LoVo (cell line): ENCODE data around the gene CYP26B1.

Source experiments
- DNase-seq: peaks from one replicate; pipeline ENCODE4 v3.0.0-alpha.2; 2016; ENCODE audit warnings: low spot score

The CYP26B1 gene

GRCh38 chr2:72147303-72147971 lies at the start of gene CYP26B1:
Gene CYP26B1 (minus strand): TSS chr2:72147862. CDS start chr2:72147834, 28 bp downstream.
- no peak for DNase-seq

GRCh38 chr2:72193723-72194122 lies 46.1 kb upstream of the CYP26B1 start:
- no peak for DNase-seq

- DNase-seq = no peak
These were observed 43.8 kb upstream of the CYP26B1 start for GRCh38 chr2:72191441-72191840.

- no peak for DNase-seq
These were observed 37.5 kb upstream of the CYP26B1 start for GRCh38 chr2:72185206-72185605.

- DNase-seq = no peak
These were observed 35.8 kb upstream of the CYP26B1 start for GRCh38 chr2:72183466-72183865.

GRCh38 chr2:72183016-72183415 lies 35.4 kb upstream of the CYP26B1 start:
- DNase-seq = peak; percentile 14

- DNase-seq = peak; percentile 24
These were observed 34.9 kb upstream of the CYP26B1 start for GRCh38 chr2:72182547-72182946.

- DNase-seq = no peak
These were observed 34.0 kb upstream of the CYP26B1 start for GRCh38 chr2:72181616-72182015.

- DNase-seq = no peak
These were observed 32.7 kb upstream of the CYP26B1 start for GRCh38 chr2:72180351-72180750.

- DNase-seq = no peak
These were observed 30.9 kb upstream of the CYP26B1 start for GRCh38 chr2:72178551-72178950.

- DNase-seq = no peak
These were observed 28.6 kb upstream of the CYP26B1 start for GRCh38 chr2:72176281-72176680.

- DNase-seq = no peak
These were observed 28.0 kb upstream of the CYP26B1 start for GRCh38 chr2:72175636-72176035.

GRCh38 chr2:72173640-72174321 lies 26.1 kb upstream of the CYP26B1 start:
- no peak for DNase-seq

- no peak for DNase-seq
These were observed 24.8 kb upstream of the CYP26B1 start for GRCh38 chr2:72172478-72172877.

- DNase-seq = no peak
These were observed 18.6 kb upstream of the CYP26B1 start for GRCh38 chr2:72166279-72166678.

GRCh38 chr2:72165792-72166191 lies 18.1 kb upstream of the CYP26B1 start:
- DNase-seq = no peak

- DNase-seq = no peak
These were observed 14.9 kb upstream of the CYP26B1 start for GRCh38 chr2:72162574-72162973.

GRCh38 chr2:72159211-72159993 lies 11.7 kb upstream of the CYP26B1 start:
- DNase-seq = no peak

- DNase-seq = no peak
These were observed 10.5 kb upstream of the CYP26B1 start for GRCh38 chr2:72157871-72158771.

GRCh38 chr2:72156872-72157271 lies 9.2 kb upstream of the CYP26B1 start:
- no peak for DNase-seq

GRCh38 chr2:72155737-72156136 lies 8.1 kb upstream of the CYP26B1 start:
- DNase-seq = no peak

GRCh38 chr2:72155151-72155550 lies 7.5 kb upstream of the CYP26B1 start:
- DNase-seq = no peak
